HEK293 (cell line): Measurements from ENCODE around the gene RECK.

Source experiments
- CTCF ChIP-seq: fragments of 450-650 bp; formaldehyde crosslinking; IDR thresholded peaks from 2 replicates; pipeline ENCODE4 v1.5.1; 2016; ENCODE audit warnings: missing biosample characterization, missing genetic modification characterization
- HOXA7 ChIP-seq: sonication (generic); formaldehyde crosslinking; IDR thresholded peaks from 2 replicates; pipeline ENCODE4 v1.8.1; 2022; ENCODE audit warnings: missing genetic modification reagents, borderline replicate concordance
- PRDM4 ChIP-seq: fragments of 450-650 bp; formaldehyde crosslinking; IDR thresholded peaks from 2 replicates; pipeline ENCODE4 v1.5.1; 2017; ENCODE audit warnings: missing biosample characterization, missing genetic modification characterization
- SP2 ChIP-seq: fragments of 450-650 bp; formaldehyde crosslinking; IDR thresholded peaks from 2 replicates; pipeline ENCODE4 v1.5.1; 2016; ENCODE audit warnings: missing biosample characterization, missing genetic modification characterization
- ZBTB20 ChIP-seq: fragments of 450-650 bp; formaldehyde crosslinking; IDR thresholded peaks from 2 replicates; pipeline ENCODE4 v1.5.1; 2016; ENCODE audit warnings: missing biosample characterization, missing genetic modification characterization
- ZNF138 ChIP-seq: fragments of 450-650 bp; formaldehyde crosslinking; IDR thresholded peaks from 2 replicates; pipeline ENCODE4 v1.5.1; 2016; ENCODE audit warnings: missing biosample characterization, missing genetic modification characterization, borderline replicate concordance
- ZNF174 ChIP-seq: fragments of 450-650 bp; formaldehyde crosslinking; IDR thresholded peaks from 2 replicates; pipeline ENCODE4 v1.5.0; 2017; ENCODE audit warnings: missing biosample characterization, mild to moderate bottlenecking, missing genetic modification characterization
- ZNF2 ChIP-seq: fragments of 450-650 bp; formaldehyde crosslinking; IDR thresholded peaks from 2 replicates; pipeline ENCODE4 v1.5.1; 2016; ENCODE audit warnings: missing biosample characterization, missing genetic modification characterization
- TF ChIP-seq, protein P1 (sequence below): fragments of 450-650 bp; formaldehyde crosslinking; optimal IDR thresholded peaks from 2 replicates; pipeline ENCODE3; 2016; ENCODE audit warnings: missing biosample characterization, mild to moderate bottlenecking, missing genetic modification characterization
- TF ChIP-seq, protein P2 (sequence below): fragments of 450-650 bp; formaldehyde crosslinking; IDR thresholded peaks from 2 replicates; pipeline ENCODE4 v1.5.1; 2016; ENCODE audit warnings: missing biosample characterization, missing genetic modification characterization

GRCh38 chr9:36112516-36112915 is 75.8 kb downstream of the RECK start:
- TF ChIP-seq PRDM4 (tag by site-specific recombination) = no peak
- TF ChIP-seq CTCF = no peak
- no peak for TF ChIP-seq SP2 (tag by site-specific recombination)
- TF ChIP-seq, protein P1, sequence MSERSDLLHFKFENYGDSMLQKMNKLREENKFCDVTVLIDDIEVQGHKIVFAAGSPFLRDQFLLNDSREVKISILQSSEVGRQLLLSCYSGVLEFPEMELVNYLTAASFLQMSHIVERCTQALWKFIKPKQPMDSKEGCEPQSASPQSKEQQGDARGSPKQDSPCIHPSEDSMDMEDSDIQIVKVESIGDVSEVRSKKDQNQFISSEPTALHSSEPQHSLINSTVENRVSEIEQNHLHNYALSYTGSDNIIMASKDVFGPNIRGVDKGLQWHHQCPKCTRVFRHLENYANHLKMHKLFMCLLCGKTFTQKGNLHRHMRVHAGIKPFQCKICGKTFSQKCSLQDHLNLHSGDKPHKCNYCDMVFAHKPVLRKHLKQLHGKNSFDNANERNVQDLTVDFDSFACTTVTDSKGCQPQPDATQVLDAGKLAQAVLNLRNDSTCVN = no peak
- TF ChIP-seq ZNF2 (tag by site-specific recombination) = no peak
- TF ChIP-seq HOXA7 (CRISPR knock-in tag) = no peak
- no peak for TF ChIP-seq ZNF138 (tag by site-specific recombination)
- TF ChIP-seq, protein P2, sequence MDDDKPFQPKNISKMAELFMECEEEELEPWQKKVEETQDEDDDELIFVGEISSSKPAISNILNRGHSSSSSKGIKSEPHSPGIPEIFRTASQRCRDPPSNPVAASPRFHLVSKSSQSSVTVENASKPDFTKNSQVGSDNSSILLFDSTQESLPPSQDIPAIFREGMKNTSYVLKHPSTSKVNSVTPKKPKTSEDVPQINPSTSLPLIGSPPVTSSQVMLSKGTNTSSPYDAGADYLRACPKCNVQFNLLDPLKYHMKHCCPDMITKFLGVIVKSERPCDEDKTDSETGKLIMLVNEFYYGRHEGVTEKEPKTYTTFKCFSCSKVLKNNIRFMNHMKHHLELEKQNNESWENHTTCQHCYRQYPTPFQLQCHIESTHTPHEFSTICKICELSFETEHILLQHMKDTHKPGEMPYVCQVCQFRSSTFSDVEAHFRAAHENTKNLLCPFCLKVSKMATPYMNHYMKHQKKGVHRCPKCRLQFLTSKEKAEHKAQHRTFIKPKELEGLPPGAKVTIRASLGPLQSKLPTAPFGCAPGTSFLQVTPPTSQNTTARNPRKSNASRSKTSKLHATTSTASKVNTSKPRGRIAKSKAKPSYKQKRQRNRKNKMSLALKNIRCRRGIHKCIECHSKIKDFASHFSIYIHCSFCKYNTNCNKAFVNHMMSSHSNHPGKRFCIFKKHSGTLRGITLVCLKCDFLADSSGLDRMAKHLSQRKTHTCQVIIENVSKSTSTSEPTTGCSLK (tag by site-specific recombination) = no peak
- no peak for TF ChIP-seq ZNF174 (tag by site-specific recombination)
- TF ChIP-seq ZBTB20 (tag by site-specific recombination) = no peak
